HCT116 (cell line): ENCODE measurements around the gene SPG7. TPM values are rescaled to one million over a fixed set of nuclear protein-coding genes. Genes with fewer than 3 reads are reported as not detected.

ENCODE experiments used
- ATAC-seq: fragments of 200-7000 bp; cut with Tn5 transposase; 2 replicates; pipeline ENCODE4 v1.9.1; 2020; ENCODE audit warnings: mild to moderate bottlenecking, moderate library complexity
- Bru-seq: library from RNA; stranded (reverse); fragments of 400-500 nt; gene quantifications from one replicate; lab custom pipeline; 2021; lab: Mats Ljungman, UMichigan
- BruChase-seq, 2 experiments: library from RNA; stranded (reverse); fragments of 400-500 nt; gene quantifications; one replicate each; lab custom pipeline; 2021; lab: Mats Ljungman, UMichigan
- BruUV-seq: library from RNA; stranded (reverse); fragments of 400-500 nt; replicated peaks from 2 replicates; lab custom pipeline; 2021; lab: Mats Ljungman, UMichigan
- CTCF ChIA-PET: fragments of 300-600 bp; sonication (Branson Sonifier 250); formaldehyde crosslinking; loops from one replicate; lab custom pipeline; 2021; ENCODE audit warnings: antibody characterized with exemption; lab: Charles Lee
- POLR2A ChIA-PET: fragments of 300-600, 350-600 bp; sonication (Branson Sonifier 250); formaldehyde crosslinking; loops from one replicate; lab custom pipeline; 2021; ENCODE audit warnings: antibody characterized with exemption; lab: Charles Lee
- RAD21 ChIA-PET, 2 experiments: fragments of 300-600 bp; sonication (Branson Sonifier 250); formaldehyde crosslinking; loops; one replicate each; lab custom pipeline; 2023; ENCODE audit warnings: low total read pairs in 2 of 2; ENCODE audit not compliant: uncharacterized antibody in 2 of 2, unreplicated experiment in 2 of 2, low non-redundant PET in 1 of 2; lab: Charles Lee
- DNase-seq: peaks from one replicate; pipeline ENCODE4 v3.0.0-alpha.2; 2010; ENCODE audit warnings: low read depth, low spot score
- H2AFZ ChIP-seq: fragments of 200-600 bp; shearing (Covaris generic), sonication (generic); 2 replicates; pipeline ENCODE4 v1.6.1; 2017; ENCODE audit warnings: low read depth, mixed run types, mixed read lengths, antibody characterized with exemption, low read length; ENCODE audit not compliant: poor library complexity, severe bottlenecking
- H3K27ac ChIP-seq: 2 replicates; pipeline ENCODE4 v1.5.1; 2012; ENCODE audit warnings: low read depth, low read length
- H3K27me3 ChIP-seq: fragments of 200-600 bp; sonication (generic); 2 replicates; pipeline ENCODE4 v1.6.1; 2016; ENCODE audit warnings: mixed run types, low read length, mixed read lengths; ENCODE audit not compliant: insufficient read depth
- H3K36me3 ChIP-seq, 2 experiments: fragments of 200-500 bp in 1 of 2; fragments of 200-600 bp in 1 of 2; sonication (Bioruptor generic) in 1 of 2; sonication (generic) in 1 of 2; 2 replicates each; pipeline versions ENCODE4 v1.5.1 to v1.6.1; 2014 to 2016; ENCODE audit warnings: low read length in 2 of 2, inconsistent platforms in 1 of 2, mixed read lengths in 1 of 2, mixed run types in 1 of 2; ENCODE audit not compliant: insufficient read depth in 2 of 2, control insufficient read depth in 1 of 2
- H3K4me1 ChIP-seq, 2 experiments: fragments of 200-600 bp in 1 of 2; sonication (generic) in 1 of 2; 2 replicates each; pipeline versions ENCODE4 v1.5.1 to v1.6.1; 2012 to 2017; ENCODE audit warnings: low read length in 2 of 2, inconsistent platforms in 1 of 2, mild to moderate bottlenecking in 1 of 2, mixed read lengths in 1 of 2, mixed run types in 1 of 2, moderate library complexity in 1 of 2; ENCODE audit not compliant: insufficient read depth in 2 of 2, control insufficient read depth in 1 of 2
- H3K4me2 ChIP-seq: fragments of 200-600 bp; sonication (generic); 2 replicates; pipeline ENCODE4 v1.6.1; 2017; ENCODE audit warnings: mixed run types, low read length, mixed read lengths
- H3K4me3 ChIP-seq, 2 experiments: fragments of 200-600 bp in 1 of 2; sonication (generic) in 1 of 2; replicated peaks in 1 of 2; 2 replicates each; pipeline ENCODE4 v1.5.1; 2011 to 2016; ENCODE audit warnings: low read length in 2 of 2, control low read depth in 1 of 2, low read depth in 1 of 2, mild to moderate bottlenecking in 1 of 2, mixed read lengths in 1 of 2, mixed run types in 1 of 2
- H3K79me2 ChIP-seq: fragments of 200-600 bp; sonication (generic); 2 replicates; pipeline ENCODE4 v1.6.1; 2017; ENCODE audit warnings: mild to moderate bottlenecking, mixed run types, low read length, moderate library complexity, mixed read lengths; ENCODE audit not compliant: insufficient read depth
- H3K9ac ChIP-seq: fragments of 200-600 bp; sonication (generic); 2 replicates; pipeline ENCODE4 v1.6.1; 2016; ENCODE audit warnings: low read length, mixed read lengths
- H3K9me2 ChIP-seq: fragments of 200-600 bp; sonication (generic), shearing (Covaris generic); 2 replicates; pipeline ENCODE4 v1.6.1; 2017; ENCODE audit warnings: mixed run types, mild to moderate bottlenecking, moderate library complexity; ENCODE audit not compliant: insufficient read depth
- H3K9me3 ChIP-seq, 2 experiments: fragments of 200-500 bp in 1 of 2; fragments of 200-600 bp in 1 of 2; sonication (Bioruptor generic) in 1 of 2; sonication (generic) in 1 of 2; 2 replicates each; pipeline ENCODE4 v1.6.1; 2014 to 2017; ENCODE audit warnings: low read length in 2 of 2, mixed read lengths in 2 of 2, inconsistent platforms in 1 of 2, low read depth in 1 of 2, mild to moderate bottlenecking in 1 of 2, mixed run types in 1 of 2, moderate library complexity in 1 of 2; ENCODE audit not compliant: control insufficient read depth in 1 of 2, insufficient read depth in 1 of 2
- H4K20me1 ChIP-seq: fragments of 200-600 bp; sonication (generic), shearing (Covaris generic); 2 replicates; pipeline ENCODE4 v1.6.1; 2017; ENCODE audit warnings: mixed run types, mild to moderate bottlenecking, moderate library complexity; ENCODE audit not compliant: insufficient read depth
- CBX3 ChIP-seq: IDR thresholded peaks from 2 replicates; pipeline ENCODE4 v1.6.1; 2012; ENCODE audit warnings: low read depth
- CEBPB ChIP-seq: IDR thresholded peaks from 2 replicates; pipeline ENCODE4 v1.6.1; 2012; ENCODE audit warnings: low read depth
- EGR1 ChIP-seq: IDR thresholded peaks from 2 replicates; pipeline ENCODE4 v1.6.1; 2012; ENCODE audit warnings: low read depth
- ELF1 ChIP-seq: IDR thresholded peaks from 2 replicates; pipeline ENCODE4 v1.6.1; 2012; ENCODE audit warnings: low read depth, borderline replicate concordance
- EZH2 ChIP-seq: fragments of 200-600 bp; sonication (generic); IDR thresholded peaks from 2 replicates; pipeline ENCODE4 v1.6.1; 2017; ENCODE audit warnings: antibody characterized with exemption, mixed run types
- JUND ChIP-seq: IDR thresholded peaks from 2 replicates; pipeline ENCODE4 v1.6.1; 2012
- POLR2A ChIP-seq: IDR thresholded peaks from 2 replicates; pipeline ENCODE4 v1.7.0; 2011; ENCODE audit warnings: borderline replicate concordance; ENCODE audit not compliant: insufficient read depth, insufficient read length; ENCODE audit errors: extremely low read depth
- POLR2AphosphoS5 ChIP-seq: IDR thresholded peaks from 2 replicates; pipeline ENCODE4 v1.6.1; 2011; ENCODE audit warnings: mild to moderate bottlenecking, low read depth, low read length, moderate library complexity
- RAD21 ChIP-seq: IDR thresholded peaks from 2 replicates; pipeline ENCODE4 v1.6.1; 2012; ENCODE audit warnings: low read depth, mild to moderate bottlenecking
- SIN3A ChIP-seq: IDR thresholded peaks from 2 replicates; pipeline ENCODE4 v1.6.1; 2012; ENCODE audit warnings: low read depth
- SP1 ChIP-seq: IDR thresholded peaks from 2 replicates; pipeline ENCODE4 v1.6.1; 2012; ENCODE audit warnings: low read depth
- TCF7L2 ChIP-seq: IDR thresholded peaks from 2 replicates; pipeline ENCODE4 v1.7.0; 2011; ENCODE audit warnings: borderline replicate concordance, inconsistent platforms; ENCODE audit not compliant: insufficient read depth, insufficient read length; ENCODE audit errors: extremely low read depth
- YY1 ChIP-seq: IDR thresholded peaks from 2 replicates; pipeline ENCODE4 v1.6.1; 2011; ENCODE audit warnings: low read length, low read depth, moderate library complexity, mild to moderate bottlenecking; ENCODE audit not compliant: insufficient replicate concordance; ENCODE audit errors: extremely low read depth
- ZFX ChIP-seq: fragments of 450-650 bp; IDR thresholded peaks from 2 replicates; pipeline ENCODE4 v1.6.1; 2017
- ZNF274 ChIP-seq: fragments of 200-500 bp; sonication (Bioruptor generic); IDR thresholded peaks from 2 replicates; pipeline ENCODE4 v1.6.1; 2014; ENCODE audit warnings: mild to moderate bottlenecking, low read depth, low read length, inconsistent platforms
- intact Hi-C: fragments of 100-400 bp; cut with micrococcal nuclease; formaldehyde crosslinking; loops from 2 replicates; pipeline ENCODE4 v1.10.0; 2022
- long read RNA-seq: library from polyadenylated mRNA; unstranded; transcript quantifications from one replicate; pipeline ENCODE4 v2.0.0, GENCODE V29; 2021; ENCODE audit not compliant: unreplicated experiment
- polyA plus RNA-seq: library from polyadenylated mRNA; unstranded; fragments of >200 nt; gene quantifications from 2 replicates; pipeline ENCODE4 v1.2.1, GENCODE V29; 2012; ENCODE audit warnings: missing spikeins
- total RNA-seq: library from RNA; stranded (reverse); gene quantifications from one replicate; pipeline ENCODE4 v1.2.1, GENCODE V29; 2021; ENCODE audit not compliant: unreplicated experiment
- TF ChIP-seq, protein P1 (sequence below): IDR thresholded peaks from 2 replicates; pipeline ENCODE4 v1.6.1; 2012
- TF ChIP-seq, protein P2 (sequence below): IDR thresholded peaks from 2 replicates; pipeline ENCODE4 v1.6.1; 2012
- TF ChIP-seq, protein P3 (sequence below), 3 experiments: fragments of 200-600 bp in 1 of 3; sonication (generic) in 1 of 3; IDR thresholded peaks in 2 of 3; conservative IDR thresholded peaks in 1 of 3; 2 replicates each; pipeline ENCODE4 v1.5.1; 2012 to 2017; ENCODE audit warnings: low read depth in 2 of 3, low read length in 2 of 3, antibody characterized with exemption in 1 of 3, borderline replicate concordance in 1 of 3, control low read depth in 1 of 3, mild to moderate bottlenecking in 1 of 3, mixed read lengths in 1 of 3, mixed run types in 1 of 3, moderate library complexity in 1 of 3; ENCODE audit not compliant: insufficient read depth in 1 of 3
- TF ChIP-seq, protein P4 (sequence below): IDR thresholded peaks from 2 replicates; pipeline ENCODE4 v1.6.1; 2012; ENCODE audit warnings: low read depth

SPG7 gene
- total RNA-seq = 116 TPM
- 79.4 and 81.2 TPM in 2 replicates for polyA plus RNA-seq
- Bru-seq, nascent RNA = percentile 78 among the genes with signal in this experiment
- percentile 90 among the genes with signal in this experiment for BruChase-seq, experiment 1, labeled RNA remaining after a 6-hour chase
- percentile 87 among the genes with signal in this experiment for BruChase-seq, experiment 2, labeled RNA remaining after a 2-hour chase
- long read RNA-seq, full-length matches to known transcripts = 124 of 203 reads
- long read RNA-seq, partial matches to known transcripts = 45 of 203 reads
- long read RNA-seq, other reads (novel, unspliced or antisense) = 34 of 203 reads

DNA sequence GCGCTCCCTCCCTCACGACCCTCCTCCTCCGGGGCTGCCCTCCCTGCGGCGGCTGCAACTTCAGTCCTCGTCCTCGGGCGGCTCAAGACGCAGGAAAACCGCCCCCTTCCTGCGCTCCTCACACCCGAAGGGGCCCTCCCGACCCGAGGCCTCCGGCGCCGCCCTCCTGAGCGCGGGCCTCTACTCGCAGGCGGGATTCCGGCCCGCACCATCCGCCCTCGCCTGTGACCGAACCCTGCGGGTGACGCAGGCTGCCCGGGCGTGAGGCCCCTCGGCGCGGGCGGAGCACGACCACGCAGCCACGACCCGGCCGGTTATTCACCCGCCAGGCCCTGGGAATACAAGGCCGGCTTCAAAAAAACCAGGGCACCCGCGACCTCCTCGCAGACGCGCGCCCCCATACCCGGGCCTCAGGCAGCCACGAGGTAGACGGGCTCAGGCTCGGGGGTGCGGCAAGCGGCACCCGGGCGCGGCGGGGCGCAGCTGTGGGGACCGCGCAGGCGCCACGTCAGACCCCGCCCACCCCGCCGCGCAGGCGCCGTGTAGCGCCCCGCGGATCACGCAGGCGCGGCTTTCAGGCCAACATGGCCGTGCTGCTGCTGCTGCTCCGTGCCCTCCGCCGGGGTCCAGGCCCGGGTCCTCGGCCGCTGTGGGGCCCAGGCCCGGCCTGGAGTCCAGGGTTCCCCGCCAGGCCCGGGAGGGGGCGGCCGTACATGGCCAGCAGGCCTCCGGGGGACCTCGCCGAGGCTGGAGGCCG, at the start of gene SPG7:
TSS of gene SPG7 (plus strand) at position 570 of the 757 bp plus-strand sequence. CDS start at position 585, 15 bp downstream.
- intact Hi-C loops = loop anchor here (2.0 to 5.0 kb wide), 3 partner anchors 49 to 266 kb away; no protein-coding TSS in a partner anchor
- BruUV-seq = no TSS peak
- CTCF ChIA-PET = interaction anchor here (0.7 kb wide), 1 partner anchor 167 kb away, joined by 3 read pairs; no protein-coding TSS in a partner anchor

More for the DNA sequence above, at the start of gene SPG7:
- Histone ChIP-seq H3K27ac (peak within 1 kb of the TSS; percentile 98), H3K4me3 (peak within 1 kb of the TSS; percentile 76 to 94), H4K20me1 (no peaks in the 10 kb centered on the region), H3K9me3 (no peaks in the 10 kb centered on the region), H2AFZ (no peak within 1 kb of the TSS), H3K4me1 (peaks cover 38 to 56% of the 10 kb centered on the region in 2 experiments), H3K79me2 (peaks cover 54% of the 10 kb centered on the region), H3K9me2 (no peaks in the 10 kb centered on the region), H3K9ac (peak within 1 kb of the TSS; percentile 98), H3K36me3 (peaks cover 19 to 20% of the 10 kb centered on the region in 2 experiments), H3K4me2 (peak within 1 kb of the TSS; percentile 83), H3K27me3 (no peaks in the 10 kb centered on the region)
- TF ChIP-seq SIN3A = no peak
- TF ChIP-seq, protein P1, sequence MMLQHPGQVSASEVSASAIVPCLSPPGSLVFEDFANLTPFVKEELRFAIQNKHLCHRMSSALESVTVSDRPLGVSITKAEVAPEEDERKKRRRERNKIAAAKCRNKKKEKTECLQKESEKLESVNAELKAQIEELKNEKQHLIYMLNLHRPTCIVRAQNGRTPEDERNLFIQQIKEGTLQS = no peak
- no peak for TF ChIP-seq ZNF274
- no peak for TF ChIP-seq EGR1
- TF ChIP-seq CBX3 = no peak
- no peak for TF ChIP-seq RAD21
- TF ChIP-seq POLR2A = peak; percentile 91
- TF ChIP-seq, protein P2, sequence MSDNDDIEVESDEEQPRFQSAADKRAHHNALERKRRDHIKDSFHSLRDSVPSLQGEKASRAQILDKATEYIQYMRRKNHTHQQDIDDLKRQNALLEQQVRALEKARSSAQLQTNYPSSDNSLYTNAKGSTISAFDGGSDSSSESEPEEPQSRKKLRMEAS = no peak
- TF ChIP-seq, protein P3, sequence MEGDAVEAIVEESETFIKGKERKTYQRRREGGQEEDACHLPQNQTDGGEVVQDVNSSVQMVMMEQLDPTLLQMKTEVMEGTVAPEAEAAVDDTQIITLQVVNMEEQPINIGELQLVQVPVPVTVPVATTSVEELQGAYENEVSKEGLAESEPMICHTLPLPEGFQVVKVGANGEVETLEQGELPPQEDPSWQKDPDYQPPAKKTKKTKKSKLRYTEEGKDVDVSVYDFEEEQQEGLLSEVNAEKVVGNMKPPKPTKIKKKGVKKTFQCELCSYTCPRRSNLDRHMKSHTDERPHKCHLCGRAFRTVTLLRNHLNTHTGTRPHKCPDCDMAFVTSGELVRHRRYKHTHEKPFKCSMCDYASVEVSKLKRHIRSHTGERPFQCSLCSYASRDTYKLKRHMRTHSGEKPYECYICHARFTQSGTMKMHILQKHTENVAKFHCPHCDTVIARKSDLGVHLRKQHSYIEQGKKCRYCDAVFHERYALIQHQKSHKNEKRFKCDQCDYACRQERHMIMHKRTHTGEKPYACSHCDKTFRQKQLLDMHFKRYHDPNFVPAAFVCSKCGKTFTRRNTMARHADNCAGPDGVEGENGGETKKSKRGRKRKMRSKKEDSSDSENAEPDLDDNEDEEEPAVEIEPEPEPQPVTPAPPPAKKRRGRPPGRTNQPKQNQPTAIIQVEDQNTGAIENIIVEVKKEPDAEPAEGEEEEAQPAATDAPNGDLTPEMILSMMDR (IDR thresholded peaks at IDR 0.05 in 2 of 3, conservative IDR thresholded peaks at IDR 0.05 in 1 of 3; ENCODE audit: borderline replicate concordance in 1 of 3, insufficient read depth in 1 of 3, low read depth in 2 of 3, low read length in 2 of 3) = no peak
- no peak for TF ChIP-seq CEBPB
- no peak for TF ChIP-seq TCF7L2
- TF ChIP-seq, protein P4, sequence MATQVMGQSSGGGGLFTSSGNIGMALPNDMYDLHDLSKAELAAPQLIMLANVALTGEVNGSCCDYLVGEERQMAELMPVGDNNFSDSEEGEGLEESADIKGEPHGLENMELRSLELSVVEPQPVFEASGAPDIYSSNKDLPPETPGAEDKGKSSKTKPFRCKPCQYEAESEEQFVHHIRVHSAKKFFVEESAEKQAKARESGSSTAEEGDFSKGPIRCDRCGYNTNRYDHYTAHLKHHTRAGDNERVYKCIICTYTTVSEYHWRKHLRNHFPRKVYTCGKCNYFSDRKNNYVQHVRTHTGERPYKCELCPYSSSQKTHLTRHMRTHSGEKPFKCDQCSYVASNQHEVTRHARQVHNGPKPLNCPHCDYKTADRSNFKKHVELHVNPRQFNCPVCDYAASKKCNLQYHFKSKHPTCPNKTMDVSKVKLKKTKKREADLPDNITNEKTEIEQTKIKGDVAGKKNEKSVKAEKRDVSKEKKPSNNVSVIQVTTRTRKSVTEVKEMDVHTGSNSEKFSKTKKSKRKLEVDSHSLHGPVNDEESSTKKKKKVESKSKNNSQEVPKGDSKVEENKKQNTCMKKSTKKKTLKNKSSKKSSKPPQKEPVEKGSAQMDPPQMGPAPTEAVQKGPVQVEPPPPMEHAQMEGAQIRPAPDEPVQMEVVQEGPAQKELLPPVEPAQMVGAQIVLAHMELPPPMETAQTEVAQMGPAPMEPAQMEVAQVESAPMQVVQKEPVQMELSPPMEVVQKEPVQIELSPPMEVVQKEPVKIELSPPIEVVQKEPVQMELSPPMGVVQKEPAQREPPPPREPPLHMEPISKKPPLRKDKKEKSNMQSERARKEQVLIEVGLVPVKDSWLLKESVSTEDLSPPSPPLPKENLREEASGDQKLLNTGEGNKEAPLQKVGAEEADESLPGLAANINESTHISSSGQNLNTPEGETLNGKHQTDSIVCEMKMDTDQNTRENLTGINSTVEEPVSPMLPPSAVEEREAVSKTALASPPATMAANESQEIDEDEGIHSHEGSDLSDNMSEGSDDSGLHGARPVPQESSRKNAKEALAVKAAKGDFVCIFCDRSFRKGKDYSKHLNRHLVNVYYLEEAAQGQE = no peak
- no peak for TF ChIP-seq JUND
- TF ChIP-seq SP1 = no peak
- peak; percentile 99 for TF ChIP-seq POLR2AphosphoS5
- peak; percentile 99 for TF ChIP-seq ZFX
- no peak for TF ChIP-seq ELF1
- TF ChIP-seq YY1 = peak; percentile 96
- no peak for TF ChIP-seq EZH2
- RAD21 ChIA-PET = no interaction called here
- DNase-seq (peak; percentile 66), ATAC-seq (peak; percentile 79)
- POLR2A ChIA-PET = no interaction called here
